GM19397 (cell line): Measurements from ENCODE around the gene RHOBTB3.
"Not testable (repeated sequence)": the region's sequence is repeated elsewhere in the genome, so short reads cannot be mapped to it uniquely, and the experiment has no call there.

Experiments used
- ATAC-seq: cut with Tn5 transposase; IDR thresholded peaks from one replicate; pipeline ENCODE4 v1.9.1; 2021; ENCODE audit warnings: mild to moderate bottlenecking, moderate library complexity; ENCODE audit not compliant: unreplicated experiment

The RHOBTB3 gene

GRCh38 chr5:95713246-95713645, 17.9 kb upstream of the RHOBTB3 start:
- ATAC-seq, result not testable (repeated sequence)

GRCh38 chr5:95713960-95714710, 17.0 kb upstream of the RHOBTB3 start:
- ATAC-seq, result no peak

GRCh38 chr5:95715799-95716461, 15.2 kb upstream of the RHOBTB3 start:
- ATAC-seq, result no peak

GRCh38 chr5:95717439-95717838, 13.7 kb upstream of the RHOBTB3 start:
- no peak for ATAC-seq

DNA sequence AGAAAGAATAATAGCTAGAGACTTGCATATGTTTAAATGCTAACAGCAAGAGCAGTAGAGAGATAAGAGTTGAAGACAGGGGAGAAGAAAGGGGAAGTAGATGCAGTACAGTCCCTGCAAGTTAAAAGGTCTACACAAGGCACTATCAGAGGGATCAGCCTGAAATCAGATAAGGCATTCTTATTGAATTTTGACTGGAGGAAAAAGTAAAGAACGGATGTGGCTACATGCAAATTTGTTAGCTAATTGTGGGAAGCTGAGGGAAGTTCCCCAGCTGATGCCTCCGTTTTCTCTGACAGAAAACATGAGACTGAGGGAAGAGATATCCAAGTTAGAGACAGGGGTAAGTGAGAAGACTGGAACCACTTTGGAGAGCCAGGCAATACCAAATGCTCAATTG, 12.9 kb upstream of the RHOBTB3 start:
- peak; percentile 81 for ATAC-seq

DNA sequence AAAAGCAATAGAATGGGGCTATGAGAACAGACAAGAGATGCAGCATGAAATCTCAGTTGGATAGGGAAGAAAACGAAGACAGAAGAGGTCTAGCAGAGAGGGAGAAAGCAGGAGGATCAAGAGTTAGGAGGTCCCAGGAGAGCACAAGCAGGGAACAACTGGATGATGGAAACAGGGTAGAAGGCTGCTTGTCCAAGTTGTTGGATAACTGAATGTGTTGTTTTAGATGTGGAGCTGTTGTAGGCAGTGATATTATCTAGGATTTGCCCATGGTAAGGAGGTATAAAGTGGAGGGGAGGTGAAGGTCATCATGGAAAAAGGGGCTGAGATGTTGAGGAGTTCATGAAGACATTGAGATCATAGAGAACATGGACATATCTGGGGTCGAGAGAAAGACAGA, 12.4 kb upstream of the RHOBTB3 start:
- no peak for ATAC-seq

DNA sequence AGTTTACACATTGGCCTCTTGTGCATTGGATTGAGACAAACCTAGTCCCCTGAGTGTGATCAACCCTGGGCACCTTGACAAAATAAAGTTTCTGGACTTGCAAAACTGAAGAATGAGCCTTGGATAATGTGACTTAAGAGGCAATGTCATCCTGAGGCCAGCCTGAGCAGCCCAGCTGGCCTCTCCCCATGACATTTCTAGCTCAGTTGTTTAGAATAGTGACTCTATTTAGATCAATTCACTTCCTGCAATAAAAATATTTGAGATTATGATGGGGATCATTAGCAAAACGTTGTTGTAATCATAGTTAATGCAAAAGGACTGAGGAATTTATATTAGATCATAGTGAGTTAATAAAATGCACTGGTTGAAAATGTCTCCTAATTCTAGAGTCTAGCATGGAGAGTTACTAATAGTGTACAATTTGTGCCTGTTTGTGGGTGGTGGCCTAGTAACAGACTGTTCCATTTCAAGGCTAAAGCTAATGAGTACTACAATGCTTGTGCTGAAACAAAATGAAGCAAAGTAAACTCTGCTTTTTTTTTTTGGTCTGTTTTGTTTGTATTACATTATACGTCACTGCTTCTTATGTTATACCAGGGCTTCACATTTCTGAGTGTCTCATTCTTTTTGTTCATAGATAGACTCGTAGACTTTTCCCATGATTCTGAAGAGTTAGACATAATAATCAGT, 10.9 kb upstream of the RHOBTB3 start:
- ATAC-seq, result no peak

DNA sequence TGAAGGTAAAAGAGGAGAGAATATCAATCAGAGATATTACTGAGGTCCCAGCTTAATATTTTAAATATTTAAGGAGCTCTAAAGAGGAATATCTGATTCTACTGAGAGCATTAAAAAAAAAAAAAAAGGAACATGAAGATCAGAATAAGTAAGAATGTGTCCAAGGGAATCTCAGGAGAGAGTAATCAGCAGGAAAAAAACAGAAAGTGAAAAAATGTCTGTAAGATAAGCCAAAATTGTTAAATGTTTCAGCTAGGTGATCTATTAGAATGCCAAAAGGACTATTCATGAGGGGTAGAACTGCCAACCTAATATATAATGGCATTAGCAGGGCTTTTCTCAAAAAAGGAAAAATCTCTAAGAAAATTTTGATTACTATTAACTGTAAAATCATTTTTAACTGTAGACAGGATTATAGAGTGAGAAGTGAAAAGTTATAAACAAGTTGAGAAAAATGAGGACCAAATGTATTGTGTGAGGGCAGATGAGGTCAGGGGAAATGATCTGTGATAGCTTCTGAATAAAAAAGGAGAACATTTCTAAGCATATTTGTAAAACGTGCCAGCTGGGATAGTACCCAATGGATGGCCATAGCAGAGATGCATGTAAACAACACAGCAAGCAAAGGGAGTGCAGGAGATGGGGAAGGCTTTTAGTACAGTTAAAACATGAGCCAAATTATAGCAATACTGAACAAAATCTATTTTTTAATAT, 9.4 kb upstream of the RHOBTB3 start:
- ATAC-seq, result no peak

DNA sequence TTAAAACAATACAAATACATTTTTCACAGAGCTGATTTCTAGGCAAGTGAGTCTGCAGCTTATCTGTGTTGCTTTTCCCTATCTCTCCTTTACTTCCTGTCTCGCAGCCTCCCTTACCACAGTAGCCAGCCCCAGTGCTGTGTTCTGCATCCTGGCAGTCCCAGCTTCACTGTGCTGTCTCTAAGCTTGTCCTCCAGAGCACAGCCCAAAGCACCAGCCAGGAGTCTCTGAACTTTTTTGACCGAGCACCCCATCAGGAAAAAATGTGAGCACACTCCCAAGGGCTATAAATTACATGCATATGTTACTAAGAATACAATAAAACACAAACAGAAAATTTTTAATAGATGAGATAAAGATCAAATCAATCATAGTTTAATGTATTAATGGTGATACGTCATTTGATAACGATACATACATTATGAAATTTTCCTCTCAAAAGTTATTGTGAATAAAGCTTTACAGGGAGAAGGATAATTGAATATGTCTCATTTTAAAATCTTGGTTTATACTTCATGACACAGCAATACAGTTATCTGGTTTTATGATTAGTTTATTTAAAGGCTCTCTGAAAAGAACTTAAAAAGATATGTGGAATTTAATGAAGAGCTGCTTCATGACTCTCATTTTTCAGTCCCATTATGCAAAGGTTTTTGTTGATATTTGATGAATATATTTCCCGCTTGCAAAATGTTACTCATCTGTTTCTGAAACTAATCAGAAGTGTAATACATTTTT, 7.3 kb upstream of the RHOBTB3 start:
- ATAC-seq, result no peak

DNA sequence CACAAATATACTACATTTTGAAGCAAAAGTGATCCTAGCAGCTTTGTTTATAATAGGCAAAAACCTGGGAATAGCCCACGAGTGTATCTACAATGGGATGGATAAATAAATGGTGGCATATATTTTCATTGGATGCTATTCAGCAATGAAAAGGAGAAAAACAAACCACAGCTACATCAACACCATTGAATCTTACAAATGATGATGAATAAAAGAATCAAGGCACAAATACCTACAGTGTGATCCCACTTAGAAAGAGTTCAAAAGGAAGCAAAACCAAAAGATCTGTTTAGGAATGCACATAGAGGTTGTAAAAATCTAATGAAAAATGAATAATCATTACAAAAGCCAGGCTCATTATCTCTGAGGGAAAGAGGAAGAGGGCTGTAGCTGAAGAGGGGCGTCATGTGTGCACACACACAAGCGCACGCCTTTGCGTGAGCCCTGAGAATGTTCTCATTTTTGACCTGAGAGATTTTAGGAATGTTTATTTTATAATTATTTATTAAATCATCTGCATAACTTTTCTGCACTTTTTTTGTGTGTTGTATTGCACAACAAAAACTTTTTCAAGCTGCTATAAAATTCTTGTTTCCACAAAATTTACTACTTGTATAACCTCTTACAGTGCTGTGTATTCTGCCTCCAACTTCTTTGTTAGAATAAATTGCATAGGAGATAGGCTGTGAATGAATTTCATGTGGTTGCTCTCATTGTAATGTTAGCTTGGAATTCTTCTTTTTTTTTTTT, 5.9 kb upstream of the RHOBTB3 start:
- ATAC-seq, result no peak

- no peak for ATAC-seq
Measured at GRCh38 chr5:95725937-95726810, 5.0 kb upstream of the RHOBTB3 start.

DNA sequence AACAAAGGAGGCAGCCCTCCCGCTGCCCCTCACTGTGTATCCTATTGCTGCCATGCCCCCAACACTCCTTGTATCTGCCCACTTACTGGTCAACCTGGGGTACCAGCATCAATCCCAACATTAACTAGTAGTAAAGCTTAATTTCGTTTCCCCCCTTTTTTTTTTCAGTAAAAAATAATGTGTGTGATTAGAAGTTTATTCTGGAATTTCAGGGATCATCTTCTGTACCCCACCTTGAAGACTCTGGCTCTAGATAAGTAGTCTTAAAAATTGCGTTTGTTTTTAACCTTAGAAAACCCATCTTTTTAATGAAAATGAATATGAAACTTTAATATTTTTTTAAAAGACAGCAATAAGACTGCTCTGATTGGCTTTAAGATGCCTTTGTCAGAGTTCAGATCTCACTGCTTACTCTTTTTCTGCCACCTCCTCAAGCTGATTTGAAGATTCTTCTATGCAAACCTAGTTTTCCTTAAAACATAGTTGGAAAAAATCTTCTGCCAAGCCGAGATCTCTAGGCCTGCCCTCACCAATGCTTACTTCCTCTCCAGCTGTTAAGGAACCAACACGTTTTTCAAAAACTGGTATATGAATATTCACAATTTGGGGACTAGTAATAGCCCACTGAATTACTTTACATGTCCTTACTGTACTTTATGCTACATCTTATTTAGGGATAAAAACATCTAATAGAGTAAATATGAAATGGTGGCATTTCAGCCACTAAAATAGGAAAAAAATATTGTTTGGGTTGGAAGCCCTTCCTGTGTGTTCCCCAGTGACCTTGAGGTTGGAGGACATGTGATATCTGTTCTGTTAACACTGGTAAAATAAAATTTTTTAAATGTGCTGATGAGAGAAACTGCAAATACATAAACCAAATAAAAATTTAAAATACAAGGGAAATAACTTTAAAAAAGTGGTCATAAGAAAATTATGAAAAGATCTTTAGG, 4.0 kb upstream of the RHOBTB3 start:
- ATAC-seq, result no peak

- peak; percentile 26 for ATAC-seq
Measured at GRCh38 chr5:95727764-95728191, 3.4 kb upstream of the RHOBTB3 start.

- ATAC-seq, result no peak
Measured at GRCh38 chr5:95728494-95729114, 2.5 kb upstream of the RHOBTB3 start.

GRCh38 chr5:95729115-95730010, 1.8 kb upstream of the RHOBTB3 start:
- no peak for ATAC-seq

DNA sequence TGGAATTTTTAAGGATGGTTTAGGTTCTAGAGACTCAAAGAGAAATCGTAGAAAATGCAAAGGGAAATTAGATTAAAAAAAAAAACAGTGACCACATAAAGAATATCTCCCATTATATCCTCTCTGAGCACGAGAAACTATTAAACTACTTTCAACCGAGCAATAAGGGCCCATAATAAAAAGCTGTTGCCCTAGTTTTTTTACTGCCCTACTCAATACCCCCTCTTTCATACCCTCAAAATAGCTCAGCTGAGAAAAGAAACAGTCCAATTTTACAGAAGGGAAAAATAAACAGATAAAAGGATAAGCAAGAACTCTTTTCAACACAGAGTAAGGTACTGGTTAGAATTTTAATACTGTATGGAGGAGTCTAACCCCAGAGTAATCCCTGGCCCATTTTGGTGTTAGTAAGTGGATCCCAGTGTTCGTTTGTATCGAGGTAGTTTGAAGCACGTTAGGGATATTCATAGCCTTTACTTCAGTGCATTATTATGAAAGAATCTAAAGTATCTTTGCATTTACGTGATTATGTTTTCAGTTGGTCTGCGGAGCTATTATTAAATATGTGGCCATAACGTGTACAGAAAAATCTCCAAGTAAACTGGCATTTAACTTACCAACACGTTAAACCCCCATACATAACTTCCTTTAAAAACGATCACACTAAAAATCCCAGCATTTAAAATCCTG, 980 bp upstream of the RHOBTB3 start:
- ATAC-seq, result no peak
